OCI-LY7 (cell line): ENCODE results near the gene WDTC1. TPM values are rescaled to one million over a fixed set of nuclear protein-coding genes. Genes with fewer than 3 reads are reported as not detected.

Source experiments
- BruUV-seq: library from RNA; stranded (reverse); fragments of 400-500 nt; replicated peaks from 2 replicates; lab custom pipeline; 2021; lab: Mats Ljungman, UMichigan
- CTCF ChIA-PET: fragments of 300-600 bp; sonication (Branson Sonifier 250); formaldehyde crosslinking; loops from one replicate; lab custom pipeline; 2022; ENCODE audit warnings: antibody characterized with exemption; ENCODE audit not compliant: unreplicated experiment; lab: Charles Lee
- POLR2A ChIA-PET: fragments of 300-600 bp; sonication (Branson Sonifier 250); formaldehyde crosslinking; loops from one replicate; lab custom pipeline; 2022; ENCODE audit warnings: antibody characterized with exemption; lab: Charles Lee
- DNase-seq: peaks from one replicate; pipeline ENCODE4 v3.0.0-alpha.2; 2015; ENCODE audit warnings: low spot score
- H2AFZ ChIP-seq: fragments of 200-600 bp; sonication (generic), shearing (Covaris generic); 2 replicates; pipeline ENCODE4 v1.6.1; 2014; ENCODE audit warnings: mild to moderate bottlenecking, antibody characterized with exemption, low read length, moderate library complexity
- H3K27ac ChIP-seq: fragments of 200-600 bp; sonication (generic); 2 replicates; pipeline ENCODE4 v1.5.1; 2014; ENCODE audit warnings: mixed run types, low read depth, mild to moderate bottlenecking, moderate library complexity, low read length, inconsistent platforms; ENCODE audit not compliant: poor library complexity, severe bottlenecking
- H3K36me3 ChIP-seq: fragments of 200-600 bp; sonication (generic); 2 replicates; pipeline ENCODE4 v1.6.1; 2014; ENCODE audit warnings: mild to moderate bottlenecking, antibody characterized with exemption, low read length, moderate library complexity, mixed read lengths; ENCODE audit not compliant: insufficient read depth
- H3K4me1 ChIP-seq: fragments of 200-600 bp; sonication (generic); 2 replicates; pipeline ENCODE4 v1.5.1; 2014; ENCODE audit warnings: mild to moderate bottlenecking, low read length; ENCODE audit not compliant: insufficient read depth, poor library complexity, severe bottlenecking
- H3K4me2 ChIP-seq: fragments of 200-600 bp; sonication (generic); 2 replicates; pipeline ENCODE4 v1.6.1; 2014; ENCODE audit warnings: mild to moderate bottlenecking, low read length
- H3K4me3 ChIP-seq: fragments of 200-600 bp; sonication (generic); 2 replicates; pipeline ENCODE4 v1.5.1; 2014; ENCODE audit warnings: mild to moderate bottlenecking, low read depth, low read length; ENCODE audit not compliant: poor library complexity, severe bottlenecking
- H3K79me2 ChIP-seq: fragments of 200-600 bp; sonication (generic); 2 replicates; pipeline ENCODE4 v1.6.1; 2016; ENCODE audit warnings: low read depth, mild to moderate bottlenecking, low read length, moderate library complexity, mixed read lengths; ENCODE audit not compliant: insufficient read depth
- H3K9me2 ChIP-seq: fragments of 200-600 bp; sonication (generic); 2 replicates; pipeline ENCODE4 v1.6.1; 2016; ENCODE audit warnings: mild to moderate bottlenecking, low read length, mixed read lengths; ENCODE audit not compliant: insufficient read depth
- H3K9me3 ChIP-seq: fragments of 200-600 bp; sonication (generic); 2 replicates; pipeline ENCODE4 v1.6.1; 2014; ENCODE audit warnings: mild to moderate bottlenecking, mixed run types, low read length, mixed read lengths
- H4K20me1 ChIP-seq: fragments of 200-600 bp; sonication (generic); 2 replicates; pipeline ENCODE4 v1.6.1; 2014; ENCODE audit warnings: mild to moderate bottlenecking, antibody characterized with exemption, low read length, moderate library complexity, mixed read lengths; ENCODE audit not compliant: insufficient read depth
- EZH2phosphoT487 ChIP-seq: fragments of 200-600 bp; sonication (generic); IDR thresholded peaks from 2 replicates; pipeline ENCODE4 v1.6.1; 2018; ENCODE audit warnings: low read depth, borderline replicate concordance, mild to moderate bottlenecking, mixed run types, antibody characterized with exemption, low read length, moderate library complexity, mixed read lengths
- intact Hi-C: fragments of 100-400 bp; cut with micrococcal nuclease; formaldehyde crosslinking; loops from one replicate; pipeline ENCODE4 v1.10.0; 2022; ENCODE audit not compliant: unreplicated experiment
- total RNA-seq, 2 experiments: library from RNA; depleted of rRNA in 1 of 2; stranded (reverse); fragments of >200 nt in 1 of 2; shearing (Covaris generic) in 1 of 2; gene quantifications; 2 replicates each; pipeline ENCODE4 v1.2.3, GENCODE V29; 2014 to 2022
- TF ChIP-seq, protein P1 (sequence below): fragments of 200-600 bp; sonication (generic); conservative IDR thresholded peaks from 2 replicates; pipeline ENCODE4 v1.5.1; 2014; ENCODE audit warnings: mild to moderate bottlenecking, antibody characterized with exemption, low read length, moderate library complexity, mixed read lengths

Gene WDTC1
- total RNA-seq, 2 experiments from 2014 or later: 18.2 to 27.8 TPM

DNA sequence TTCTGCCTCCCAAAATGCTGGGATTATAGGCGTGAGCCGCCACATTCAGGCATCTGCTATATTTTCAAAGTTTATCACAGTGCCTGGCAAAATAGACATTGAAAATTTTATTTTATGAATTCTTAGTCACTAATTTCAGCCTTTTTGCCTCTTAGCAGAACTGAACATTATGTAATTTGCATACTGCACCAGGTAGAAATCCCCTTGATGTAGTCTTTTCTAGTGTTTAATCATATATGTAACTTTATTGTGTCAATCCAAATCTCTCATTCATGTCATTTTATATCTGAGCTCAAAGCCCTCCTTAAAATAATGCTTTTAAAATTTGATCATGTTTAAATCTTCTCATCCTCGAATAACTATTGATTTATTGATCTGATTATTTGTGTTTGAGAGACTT, 19.2 kb downstream of the WDTC1 start:
- peak overlapping the region; percentile 42 for H3K4me2 ChIP-seq
- BruUV-seq: no TSS peak
- no peaks in the 10 kb centered on the region for H3K79me2 ChIP-seq
- DNase-seq: no peak
- peaks cover 27% of the 10 kb centered on the region for H3K4me1 ChIP-seq
- no peaks in the 10 kb centered on the region for H3K9me3 ChIP-seq
- TF ChIP-seq, protein P1, sequence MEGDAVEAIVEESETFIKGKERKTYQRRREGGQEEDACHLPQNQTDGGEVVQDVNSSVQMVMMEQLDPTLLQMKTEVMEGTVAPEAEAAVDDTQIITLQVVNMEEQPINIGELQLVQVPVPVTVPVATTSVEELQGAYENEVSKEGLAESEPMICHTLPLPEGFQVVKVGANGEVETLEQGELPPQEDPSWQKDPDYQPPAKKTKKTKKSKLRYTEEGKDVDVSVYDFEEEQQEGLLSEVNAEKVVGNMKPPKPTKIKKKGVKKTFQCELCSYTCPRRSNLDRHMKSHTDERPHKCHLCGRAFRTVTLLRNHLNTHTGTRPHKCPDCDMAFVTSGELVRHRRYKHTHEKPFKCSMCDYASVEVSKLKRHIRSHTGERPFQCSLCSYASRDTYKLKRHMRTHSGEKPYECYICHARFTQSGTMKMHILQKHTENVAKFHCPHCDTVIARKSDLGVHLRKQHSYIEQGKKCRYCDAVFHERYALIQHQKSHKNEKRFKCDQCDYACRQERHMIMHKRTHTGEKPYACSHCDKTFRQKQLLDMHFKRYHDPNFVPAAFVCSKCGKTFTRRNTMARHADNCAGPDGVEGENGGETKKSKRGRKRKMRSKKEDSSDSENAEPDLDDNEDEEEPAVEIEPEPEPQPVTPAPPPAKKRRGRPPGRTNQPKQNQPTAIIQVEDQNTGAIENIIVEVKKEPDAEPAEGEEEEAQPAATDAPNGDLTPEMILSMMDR: no peak
- TF ChIP-seq EZH2phosphoT487: no peak
- no peak overlapping the region for H3K27ac ChIP-seq
- CTCF ChIA-PET: no interaction called here
- POLR2A ChIA-PET: interaction anchor here (0.6 to 1.7 kb wide), 3 partner anchors 8 to 235 kb away, joined by 3 to 4 read pairs (median 4); no protein-coding TSS in a partner anchor
- no peak overlapping the region for H2AFZ ChIP-seq
- intact Hi-C loops: no loop called here
- H3K36me3 ChIP-seq: no peaks in the 10 kb centered on the region
- H4K20me1 ChIP-seq: no peaks in the 10 kb centered on the region
- H3K9me2 ChIP-seq: no peaks in the 10 kb centered on the region
- H3K4me3 ChIP-seq: no peak overlapping the region

DNA sequence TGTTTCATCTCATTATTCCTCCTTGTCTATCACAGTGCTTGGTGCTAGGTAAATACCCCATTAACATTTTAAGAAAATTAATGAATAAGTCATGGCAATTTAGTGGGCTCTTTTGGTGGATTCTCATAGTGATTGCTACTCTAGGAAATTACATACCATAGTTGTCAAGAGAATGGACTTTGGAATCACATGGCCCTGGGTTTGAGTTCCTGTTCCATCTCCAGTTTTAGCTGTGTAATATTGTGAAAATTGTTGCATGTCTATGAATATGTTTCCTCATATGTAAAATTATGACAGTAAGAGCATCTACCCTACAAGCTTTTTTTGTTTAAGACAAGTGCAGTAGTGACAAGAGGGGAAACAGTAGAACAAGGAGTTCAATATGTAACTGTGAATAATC, 20.7 kb downstream of the WDTC1 start:
- Histone ChIP-seq H2AFZ (no peak overlapping the region), H3K9me3 (no peaks in the 10 kb centered on the region), H3K27ac (no peak overlapping the region), H3K36me3 (no peaks in the 10 kb centered on the region), H3K79me2 (no peaks in the 10 kb centered on the region), H4K20me1 (no peaks in the 10 kb centered on the region), H3K4me2 (no peak overlapping the region), H3K9me2 (no peaks in the 10 kb centered on the region), H3K4me3 (no peak overlapping the region), H3K4me1 (peaks cover 23% of the 10 kb centered on the region)
- TF ChIP-seq, protein P1: no peak
- no peak for TF ChIP-seq EZH2phosphoT487
- intact Hi-C loops: no loop called here
- DNase-seq: no peak
- BruUV-seq: no TSS peak
- ChIA-PET POLR2A (interaction anchor here (1.2 to 1.7 kb wide), 2 partner anchors 10 to 12 kb away, joined by 4 to 7 read pairs; no protein-coding TSS in a partner anchor), CTCF (no interaction called here)

DNA sequence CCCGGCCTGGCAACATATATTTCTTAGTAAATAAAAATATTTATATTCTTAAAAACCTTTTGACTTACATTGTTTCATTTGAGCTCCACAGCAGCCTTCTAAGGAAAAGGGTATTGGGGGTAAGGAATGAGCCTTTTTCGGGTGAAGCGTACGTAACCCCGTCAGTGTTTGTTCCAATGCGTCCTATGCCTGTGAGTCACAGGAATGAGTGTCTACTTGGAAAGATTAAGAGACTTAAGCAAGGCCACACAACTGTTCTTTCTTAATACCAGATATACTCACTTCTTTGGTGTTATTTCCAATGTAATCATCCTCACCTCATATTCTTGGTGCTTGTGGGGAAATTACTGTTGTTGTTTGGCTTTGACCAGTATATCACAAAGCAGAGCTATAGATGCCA, 22.7 kb downstream of the WDTC1 start:
- TF ChIP-seq, protein P1: no peak
- no peak for TF ChIP-seq EZH2phosphoT487
- intact Hi-C loops: no loop called here
- Histone ChIP-seq H4K20me1 (no peaks in the 10 kb centered on the region), H3K9me2 (no peaks in the 10 kb centered on the region), H3K4me1 (peaks cover 17% of the 10 kb centered on the region), H3K79me2 (no peaks in the 10 kb centered on the region), H3K27ac (no peak overlapping the region), H3K36me3 (no peaks in the 10 kb centered on the region), H3K4me2 (no peak overlapping the region), H3K4me3 (no peak overlapping the region), H2AFZ (no peak overlapping the region), H3K9me3 (no peaks in the 10 kb centered on the region)
- no TSS peak for BruUV-seq
- CTCF ChIA-PET: no interaction called here
- DNase-seq: no peak
- POLR2A ChIA-PET: interaction anchor here (0.7 kb wide), 1 partner anchor 8 kb away, joined by 4 read pairs; no protein-coding TSS in a partner anchor
